ENCODE results near the gene ZFYVE28.

DNA sequence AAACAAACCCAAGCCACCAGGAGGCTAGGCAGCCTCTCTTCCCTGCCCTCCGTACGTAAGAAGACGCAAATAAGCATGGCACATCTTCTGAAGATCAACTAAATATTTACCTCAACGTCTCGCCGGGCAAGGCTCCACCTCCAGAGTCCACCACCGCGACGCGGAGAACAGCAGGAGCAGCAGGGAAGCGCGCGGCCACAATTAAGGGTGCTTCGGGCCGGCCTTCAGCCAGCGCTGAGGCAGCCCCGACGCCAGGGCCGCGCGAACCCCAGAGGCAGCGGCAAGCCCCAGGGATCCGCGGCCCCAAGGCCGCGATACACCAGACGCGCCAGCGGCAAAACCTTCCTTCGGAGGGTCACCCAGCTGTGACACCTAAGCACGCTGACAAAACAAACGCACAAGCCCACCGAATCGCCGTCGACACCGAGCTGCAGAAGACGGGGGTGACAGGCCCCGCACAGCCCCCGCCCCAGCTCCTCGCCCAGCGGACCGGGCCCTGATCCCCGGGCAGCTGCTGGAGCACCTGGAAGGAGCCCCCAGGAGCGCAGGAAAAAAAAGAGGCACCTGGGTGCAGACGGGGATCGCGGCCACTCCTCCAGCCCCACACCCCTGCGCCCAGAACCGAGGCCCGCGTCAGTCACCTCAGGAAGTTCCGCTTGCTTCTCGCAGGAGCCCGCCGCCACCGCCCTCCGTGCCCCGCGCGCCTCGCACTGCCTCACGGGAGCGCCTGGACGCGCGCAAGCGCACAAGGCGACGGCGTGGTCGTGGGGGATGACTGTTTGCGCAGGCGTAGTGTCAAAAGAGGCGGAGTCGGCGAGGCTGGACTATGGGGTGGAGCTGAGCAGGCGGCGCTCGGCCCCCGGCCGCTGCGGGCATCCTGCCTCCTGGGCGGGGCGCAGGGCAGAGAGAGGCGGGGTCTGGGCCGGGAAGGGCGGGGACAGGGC, 176.8 kb downstream of the ZFYVE28 start, which contains the start of the genes HAUS3 and POLN:
- no peak for TF ChIP-seq GATA2 (IDR thresholded peaks at IDR 0.05; ENCODE audit: low read depth, low read length)
- TF ChIP-seq GATA3 (IDR thresholded peaks at IDR 0.05; ENCODE audit: low read depth, low read length) = no peak

Data from SH-SY5Y (cell line).